ENCODE measurements around the gene OTULINL.

GRCh38 chr5:14630671-14631070 is 49.1 kb downstream of the OTULINL start:
- TF ChIP-seq, protein P1, sequence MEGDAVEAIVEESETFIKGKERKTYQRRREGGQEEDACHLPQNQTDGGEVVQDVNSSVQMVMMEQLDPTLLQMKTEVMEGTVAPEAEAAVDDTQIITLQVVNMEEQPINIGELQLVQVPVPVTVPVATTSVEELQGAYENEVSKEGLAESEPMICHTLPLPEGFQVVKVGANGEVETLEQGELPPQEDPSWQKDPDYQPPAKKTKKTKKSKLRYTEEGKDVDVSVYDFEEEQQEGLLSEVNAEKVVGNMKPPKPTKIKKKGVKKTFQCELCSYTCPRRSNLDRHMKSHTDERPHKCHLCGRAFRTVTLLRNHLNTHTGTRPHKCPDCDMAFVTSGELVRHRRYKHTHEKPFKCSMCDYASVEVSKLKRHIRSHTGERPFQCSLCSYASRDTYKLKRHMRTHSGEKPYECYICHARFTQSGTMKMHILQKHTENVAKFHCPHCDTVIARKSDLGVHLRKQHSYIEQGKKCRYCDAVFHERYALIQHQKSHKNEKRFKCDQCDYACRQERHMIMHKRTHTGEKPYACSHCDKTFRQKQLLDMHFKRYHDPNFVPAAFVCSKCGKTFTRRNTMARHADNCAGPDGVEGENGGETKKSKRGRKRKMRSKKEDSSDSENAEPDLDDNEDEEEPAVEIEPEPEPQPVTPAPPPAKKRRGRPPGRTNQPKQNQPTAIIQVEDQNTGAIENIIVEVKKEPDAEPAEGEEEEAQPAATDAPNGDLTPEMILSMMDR (IDR thresholded peaks at IDR 0.05 in 4 of 5, conservative IDR thresholded peaks at IDR 0.05 in 1 of 5), result no peak
- TF ChIP-seq POLR2A (IDR thresholded peaks at IDR 0.05), result no peak
